ENCODE measurements around the gene TPBGL.

The TPBGL gene, protein sequence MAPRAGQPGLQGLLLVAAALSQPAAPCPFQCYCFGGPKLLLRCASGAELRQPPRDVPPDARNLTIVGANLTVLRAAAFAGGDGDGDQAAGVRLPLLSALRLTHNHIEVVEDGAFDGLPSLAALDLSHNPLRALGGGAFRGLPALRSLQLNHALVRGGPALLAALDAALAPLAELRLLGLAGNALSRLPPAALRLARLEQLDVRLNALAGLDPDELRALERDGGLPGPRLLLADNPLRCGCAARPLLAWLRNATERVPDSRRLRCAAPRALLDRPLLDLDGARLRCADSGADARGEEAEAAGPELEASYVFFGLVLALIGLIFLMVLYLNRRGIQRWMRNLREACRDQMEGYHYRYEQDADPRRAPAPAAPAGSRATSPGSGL

GRCh38 chr11:75240311-75241035, at the start of gene TPBGL:
TSS of gene TPBGL (plus strand) at chr11:75240774. CDS start at chr11:75241050, 276 bp downstream.
- peak in 1 of 2 experiments; percentile 43 for DNase-seq

DNA sequence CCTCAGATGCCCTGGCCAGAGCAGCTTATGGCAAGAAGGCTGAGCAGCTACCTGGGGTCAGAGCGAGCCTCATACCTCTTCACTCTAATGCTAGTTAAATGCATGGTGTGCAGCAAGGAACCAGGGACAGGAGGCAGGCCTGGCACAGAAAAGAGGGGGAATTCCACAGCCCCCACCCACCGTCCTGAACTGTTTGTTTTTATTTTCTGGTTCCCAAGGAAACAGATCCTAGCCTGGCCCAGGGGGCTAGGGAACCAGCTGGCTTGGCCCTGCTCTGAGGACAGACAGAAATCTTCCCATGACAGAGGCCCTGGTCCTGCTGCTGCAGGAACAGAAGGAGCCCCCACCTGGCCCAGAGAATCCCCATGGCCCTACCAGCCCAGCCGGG, 49.2 kb upstream of the TPBGL start:
- no peak for DNase-seq

GRCh38 chr11:75193271-75193670, 47.3 kb upstream of the TPBGL start:
- DNase-seq: no peak

DNA sequence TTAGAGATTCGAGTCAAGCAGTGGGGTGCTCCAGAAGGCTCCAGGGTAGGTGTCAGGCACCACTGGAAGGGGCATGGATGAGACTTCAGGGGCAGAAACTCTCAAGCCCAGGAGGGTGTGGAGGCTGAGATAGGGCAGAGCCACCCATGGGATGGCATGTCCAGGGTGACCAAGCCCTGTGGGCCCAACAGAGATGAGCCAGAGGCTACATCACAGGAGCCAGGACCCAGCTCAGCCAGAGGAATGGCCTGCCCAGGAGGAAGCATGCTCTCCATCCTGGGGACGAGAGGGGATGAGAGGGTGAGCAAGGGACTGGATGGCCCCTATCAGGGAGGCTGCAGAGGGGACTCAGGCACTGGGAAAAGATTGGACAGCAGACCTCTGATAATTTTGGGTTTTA, 46.9 kb upstream of the TPBGL start:
- DNase-seq: no peak

DNA sequence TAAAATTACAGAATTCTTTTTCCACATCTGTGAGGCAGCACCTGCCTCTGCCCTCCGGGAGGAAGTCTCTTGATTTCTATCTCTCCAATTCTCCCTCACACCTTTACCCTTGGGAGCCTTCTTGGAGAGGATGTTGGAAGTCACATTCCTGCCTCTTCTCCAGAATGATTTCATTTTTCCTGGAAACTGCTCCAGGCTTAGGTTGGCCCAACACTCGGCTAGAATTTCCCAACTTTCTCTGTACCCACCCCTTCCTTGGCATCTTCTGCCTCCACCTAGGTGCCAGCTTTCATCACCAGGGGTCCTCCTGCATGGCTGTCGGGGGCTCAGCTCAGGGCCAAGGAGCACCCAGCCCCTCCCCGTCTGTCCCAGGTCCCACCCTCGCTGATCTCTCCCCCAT, 46.4 kb upstream of the TPBGL start:
- DNase-seq: no peak

- DNase-seq: no peak
Observed at GRCh38 chr11:75195167-75195962, 45.2 kb upstream of the TPBGL start.

DNA sequence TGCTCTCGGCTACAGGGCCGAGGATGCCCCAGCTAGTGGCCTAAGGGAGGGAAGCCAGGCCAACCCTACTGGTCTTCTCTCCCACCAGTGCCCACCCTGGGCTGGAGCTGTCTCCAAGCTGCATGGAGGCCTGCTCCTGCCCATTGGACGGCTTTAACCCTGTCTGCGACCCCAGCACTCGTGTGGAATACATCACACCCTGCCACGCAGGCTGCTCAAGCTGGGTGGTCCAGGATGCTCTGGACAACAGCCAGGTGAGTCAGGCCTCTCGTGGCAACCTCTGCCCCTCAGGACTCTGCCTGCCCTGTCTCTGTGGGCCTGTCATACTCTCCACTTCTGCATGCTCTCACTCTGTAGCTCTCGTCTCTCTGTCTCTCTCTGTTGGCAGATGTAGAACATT, 44.1 kb upstream of the TPBGL start:
- no peak for DNase-seq

GRCh38 chr11:75197512-75198277, 42.9 kb upstream of the TPBGL start:
- no peak for DNase-seq

- DNase-seq: no peak
Observed at GRCh38 chr11:75198278-75198973, 42.1 kb upstream of the TPBGL start.

- no peak for DNase-seq
Observed at GRCh38 chr11:75199412-75199955, 41.1 kb upstream of the TPBGL start.

- DNase-seq: no peak
Observed at GRCh38 chr11:75200051-75200450, 40.5 kb upstream of the TPBGL start.

DNA sequence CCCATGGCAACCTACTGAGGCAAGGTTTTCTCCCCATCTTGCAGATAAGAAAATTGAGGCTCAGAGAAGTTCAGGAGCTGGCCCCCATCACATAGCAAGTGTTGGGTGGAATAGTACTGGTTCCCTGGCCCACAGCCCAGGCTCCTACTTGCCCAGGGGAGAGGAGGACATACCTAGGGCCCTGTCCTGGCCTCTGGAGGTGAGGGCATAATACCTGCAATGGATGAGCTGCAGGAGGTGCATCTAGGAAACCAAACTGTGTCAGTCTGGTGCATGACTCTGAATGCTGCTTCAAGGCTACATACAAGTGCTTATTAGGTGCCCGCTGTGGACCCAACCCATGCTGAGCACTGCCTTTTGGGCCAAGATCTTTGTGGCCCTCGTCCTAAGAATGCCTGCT, 40.0 kb upstream of the TPBGL start:
- no peak for DNase-seq

GRCh38 chr11:75201771-75202170, 38.8 kb upstream of the TPBGL start:
- DNase-seq: no peak

- no peak for DNase-seq
Observed at GRCh38 chr11:75202195-75202594, 38.4 kb upstream of the TPBGL start.

DNA sequence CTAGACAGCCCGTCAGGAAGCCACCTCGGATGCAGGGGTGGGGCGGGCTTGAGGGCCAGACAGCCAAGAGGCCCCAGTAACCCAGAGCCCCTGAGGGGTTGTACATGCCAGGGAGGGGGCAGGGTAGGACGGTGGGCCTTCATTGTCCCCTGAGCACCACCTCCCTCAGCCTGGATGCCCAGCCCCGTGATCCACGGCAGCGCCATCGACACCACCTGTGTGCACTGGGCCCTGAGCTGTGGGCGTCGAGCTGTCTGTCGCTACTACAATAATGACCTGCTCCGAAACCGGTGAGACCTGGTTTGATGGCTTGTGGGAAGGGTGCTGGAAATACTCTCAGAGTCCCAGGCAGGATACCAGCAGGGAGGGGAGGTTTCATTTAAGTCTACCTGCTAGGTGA, 37.4 kb upstream of the TPBGL start:
- peak; percentile 19 to 53 for DNase-seq

DNA sequence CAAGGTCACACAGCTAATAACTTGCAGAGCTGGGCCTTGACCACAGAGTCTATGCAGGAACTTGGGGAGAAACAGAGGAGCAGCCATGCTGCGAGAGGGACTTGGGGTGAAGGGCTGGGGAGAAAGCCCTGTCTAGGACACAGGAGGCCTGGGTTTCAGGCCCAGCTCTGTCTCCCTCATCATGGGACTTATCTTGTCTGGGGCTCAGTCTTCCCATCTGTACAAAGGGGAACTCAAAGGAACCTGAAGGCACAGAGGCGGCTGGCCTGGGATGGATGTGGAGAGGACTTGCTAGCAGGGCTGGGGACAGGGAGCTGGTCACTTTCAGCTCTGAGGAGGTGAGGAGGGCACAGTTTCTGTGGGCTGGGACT, 36.9 kb upstream of the TPBGL start:
- no peak for DNase-seq

GRCh38 chr11:75204012-75204674, 36.4 kb upstream of the TPBGL start:
- DNase-seq: no peak

DNA sequence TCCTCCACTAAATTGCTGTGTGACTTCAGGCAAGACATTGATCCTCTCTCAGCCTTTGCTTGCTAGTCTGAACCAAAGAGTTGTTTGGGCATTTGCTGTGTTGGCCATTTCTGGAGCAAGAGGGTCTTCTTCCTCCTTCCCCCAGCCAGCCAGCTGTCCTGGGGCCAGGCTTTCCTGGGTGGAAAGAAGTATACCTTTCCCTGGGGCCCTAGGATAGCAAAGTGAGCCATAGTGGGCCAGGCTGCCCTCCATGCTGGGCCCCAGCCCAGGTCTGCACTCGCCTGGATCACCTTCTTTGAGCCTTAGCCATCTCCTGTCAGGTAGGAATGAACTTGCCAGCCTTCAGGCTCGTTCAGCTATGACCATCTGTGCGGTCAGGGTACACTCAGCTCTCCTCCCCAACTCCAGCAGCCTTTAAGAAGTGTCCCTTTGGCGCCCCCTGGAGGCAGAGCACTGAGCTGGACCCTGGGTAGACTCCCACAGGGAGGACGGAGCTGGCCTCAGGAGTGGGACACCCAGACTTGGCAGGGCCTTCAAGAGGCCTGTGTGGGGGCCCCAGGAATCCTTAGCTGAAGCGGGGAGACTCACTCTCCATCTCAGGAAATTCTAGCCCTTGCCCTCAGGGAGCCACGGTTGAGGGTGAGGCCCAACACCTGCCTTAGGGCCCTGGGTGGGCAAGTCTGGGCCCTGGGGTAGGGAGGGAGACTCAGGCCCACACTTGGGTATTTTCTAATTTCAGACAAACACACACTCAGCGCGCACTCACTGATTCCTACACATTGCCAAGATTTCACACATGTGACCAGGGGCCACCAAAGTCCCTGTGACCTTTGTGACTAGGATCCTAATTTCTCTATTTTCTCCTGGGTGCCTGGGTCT, 35.6 kb upstream of the TPBGL start:
- DNase-seq: peak; percentile 69 to 93

DNA sequence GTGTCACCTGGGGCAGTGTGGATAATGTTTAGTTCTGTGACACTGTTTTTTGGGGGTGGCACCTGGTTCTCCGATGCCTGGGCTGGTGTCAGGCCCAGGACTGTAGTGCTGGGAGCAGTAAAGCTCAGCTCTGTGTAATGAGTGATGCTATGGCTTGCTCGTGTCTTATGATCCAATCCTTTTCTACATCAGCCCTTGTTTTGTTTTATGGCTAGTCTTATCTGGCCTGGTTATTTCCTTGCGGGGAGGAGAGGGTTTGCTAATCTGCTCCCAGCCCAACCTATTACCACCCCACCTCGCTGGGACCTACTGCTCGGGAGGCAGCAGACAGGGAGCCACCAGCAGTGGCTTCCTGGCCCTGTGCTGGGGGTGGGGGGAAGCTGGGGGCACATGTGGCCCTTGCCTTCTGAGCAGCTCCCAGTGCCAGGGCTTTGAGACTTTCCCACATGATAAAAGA, 35.0 kb upstream of the TPBGL start:
- DNase-seq: no peak

DNA sequence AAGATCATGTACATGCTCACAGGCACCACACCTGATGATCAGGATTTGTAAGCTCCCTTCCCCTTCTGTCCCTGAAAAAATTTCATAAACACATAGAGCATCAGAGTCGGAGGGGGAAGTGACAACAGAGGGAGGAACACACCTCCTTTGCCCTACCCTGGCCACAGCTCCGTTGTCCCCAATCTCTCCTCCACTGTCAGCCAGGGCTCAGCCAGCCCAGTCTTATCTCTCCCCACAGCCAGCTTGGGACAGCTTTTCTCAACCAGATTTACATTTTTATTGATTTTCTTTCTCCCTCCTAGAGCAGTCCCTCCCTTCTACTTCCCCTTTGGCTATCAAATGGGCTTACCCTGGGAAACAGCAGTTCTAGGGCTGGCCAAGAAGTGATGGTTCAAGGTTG, 32.1 kb upstream of the TPBGL start:
- no peak for DNase-seq
